Suprapubic skin (tissue), 3 donors: ENCODE measurements around the gene NMNAT2.

Experiments used
- CTCF ChIP-seq, 2 donors: fragments of 200-600 bp in 1 of 2; fragments of 450-650 bp in 1 of 2; sonication (generic) in 1 of 2; IDR thresholded peaks; one replicate each; pipeline ENCODE4 v1.5.1; 2016 to 2019; ENCODE audit warnings: antibody characterized with exemption in 2 of 2, mild to moderate bottlenecking in 1 of 2, moderate library complexity in 1 of 2
- POLR2A ChIP-seq, 2 donors: fragments of 450-650 bp; IDR thresholded peaks; one replicate each; pipeline ENCODE4 v1.6.1; 2017; ENCODE audit warnings: antibody characterized with exemption in 2 of 2, mild to moderate bottlenecking in 2 of 2, moderate library complexity in 2 of 2

- no peak for TF ChIP-seq CTCF (IDR thresholded peaks at IDR 0.05)
- TF ChIP-seq POLR2A (IDR thresholded peaks at IDR 0.05) = no peak
Observed at GRCh38 chr1:183304440-183305107, 113.6 kb downstream of the NMNAT2 start.
